Measurements from ENCODE around the gene FNDC3B. TPM values are rescaled to one million over a fixed set of nuclear protein-coding genes. Genes with fewer than 3 reads are reported as not detected.
A peak's percentile ranks its signal among the peaks of the same experiment; 100 is the strongest.

Gene FNDC3B
- total and polyA plus RNA-seq, 9 of the 15 experiments (the other 6 are each of a cell fraction or from before 2014, with no cell fraction given), result 7.0 to 35.8 (median 16.2) TPM

- TF ChIP-seq, protein P1, sequence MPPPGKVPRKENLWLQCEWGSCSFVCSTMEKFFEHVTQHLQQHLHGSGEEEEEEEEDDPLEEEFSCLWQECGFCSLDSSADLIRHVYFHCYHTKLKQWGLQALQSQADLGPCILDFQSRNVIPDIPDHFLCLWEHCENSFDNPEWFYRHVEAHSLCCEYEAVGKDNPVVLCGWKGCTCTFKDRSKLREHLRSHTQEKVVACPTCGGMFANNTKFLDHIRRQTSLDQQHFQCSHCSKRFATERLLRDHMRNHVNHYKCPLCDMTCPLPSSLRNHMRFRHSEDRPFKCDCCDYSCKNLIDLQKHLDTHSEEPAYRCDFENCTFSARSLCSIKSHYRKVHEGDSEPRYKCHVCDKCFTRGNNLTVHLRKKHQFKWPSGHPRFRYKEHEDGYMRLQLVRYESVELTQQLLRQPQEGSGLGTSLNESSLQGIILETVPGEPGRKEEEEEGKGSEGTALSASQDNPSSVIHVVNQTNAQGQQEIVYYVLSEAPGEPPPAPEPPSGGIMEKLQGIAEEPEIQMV (tag; conservative IDR thresholded peaks at IDR 0.05; ENCODE audit: low read depth), result no peak
- no peak for TF ChIP-seq CLOCK (CRISPR knock-in tag; IDR thresholded peaks at IDR 0.05; ENCODE audit: borderline replicate concordance)
- TF ChIP-seq ESRRB (CRISPR knock-in tag; IDR thresholded peaks at IDR 0.05; ENCODE audit: borderline replicate concordance), result no peak
- peak in 1 of 2 experiments; percentile 20; a peak in 1 of 4 replicates for TF ChIP-seq RAD21 (CRISPR knock-in tag; conservative IDR thresholded peaks at IDR 0.05 in 1 of 2, IDR thresholded peaks at IDR 0.05 in 1 of 2)
- TF ChIP-seq MLLT1 (IDR thresholded peaks at IDR 0.05), result no peak
- TF ChIP-seq, protein P2, sequence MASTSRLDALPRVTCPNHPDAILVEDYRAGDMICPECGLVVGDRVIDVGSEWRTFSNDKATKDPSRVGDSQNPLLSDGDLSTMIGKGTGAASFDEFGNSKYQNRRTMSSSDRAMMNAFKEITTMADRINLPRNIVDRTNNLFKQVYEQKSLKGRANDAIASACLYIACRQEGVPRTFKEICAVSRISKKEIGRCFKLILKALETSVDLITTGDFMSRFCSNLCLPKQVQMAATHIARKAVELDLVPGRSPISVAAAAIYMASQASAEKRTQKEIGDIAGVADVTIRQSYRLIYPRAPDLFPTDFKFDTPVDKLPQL (IDR thresholded peaks at IDR 0.05; ENCODE audit: extremely low read depth, insufficient read length), result no peak
- TF ChIP-seq CREB3L1 (IDR thresholded peaks at IDR 0.05; ENCODE audit: borderline replicate concordance, low read depth), result no peak
- peak; percentile 41; the same call in 1 of the 2 replicates for TF ChIP-seq C11orf30 (IDR thresholded peaks at IDR 0.05; ENCODE audit: low read depth)
- 0 out of 2 replicates have a peak, but pooled peaks have one; percentile 19 for TF ChIP-seq MAFG (tag; conservative IDR thresholded peaks at IDR 0.05)
- no peak for TF ChIP-seq LEF1 (IDR thresholded peaks at IDR 0.05)
- 0 out of 2 replicates have a peak, but pooled peaks have one; percentile 39 for TF ChIP-seq HDAC2 (IDR thresholded peaks at IDR 0.05)
- TF ChIP-seq, protein P3, sequence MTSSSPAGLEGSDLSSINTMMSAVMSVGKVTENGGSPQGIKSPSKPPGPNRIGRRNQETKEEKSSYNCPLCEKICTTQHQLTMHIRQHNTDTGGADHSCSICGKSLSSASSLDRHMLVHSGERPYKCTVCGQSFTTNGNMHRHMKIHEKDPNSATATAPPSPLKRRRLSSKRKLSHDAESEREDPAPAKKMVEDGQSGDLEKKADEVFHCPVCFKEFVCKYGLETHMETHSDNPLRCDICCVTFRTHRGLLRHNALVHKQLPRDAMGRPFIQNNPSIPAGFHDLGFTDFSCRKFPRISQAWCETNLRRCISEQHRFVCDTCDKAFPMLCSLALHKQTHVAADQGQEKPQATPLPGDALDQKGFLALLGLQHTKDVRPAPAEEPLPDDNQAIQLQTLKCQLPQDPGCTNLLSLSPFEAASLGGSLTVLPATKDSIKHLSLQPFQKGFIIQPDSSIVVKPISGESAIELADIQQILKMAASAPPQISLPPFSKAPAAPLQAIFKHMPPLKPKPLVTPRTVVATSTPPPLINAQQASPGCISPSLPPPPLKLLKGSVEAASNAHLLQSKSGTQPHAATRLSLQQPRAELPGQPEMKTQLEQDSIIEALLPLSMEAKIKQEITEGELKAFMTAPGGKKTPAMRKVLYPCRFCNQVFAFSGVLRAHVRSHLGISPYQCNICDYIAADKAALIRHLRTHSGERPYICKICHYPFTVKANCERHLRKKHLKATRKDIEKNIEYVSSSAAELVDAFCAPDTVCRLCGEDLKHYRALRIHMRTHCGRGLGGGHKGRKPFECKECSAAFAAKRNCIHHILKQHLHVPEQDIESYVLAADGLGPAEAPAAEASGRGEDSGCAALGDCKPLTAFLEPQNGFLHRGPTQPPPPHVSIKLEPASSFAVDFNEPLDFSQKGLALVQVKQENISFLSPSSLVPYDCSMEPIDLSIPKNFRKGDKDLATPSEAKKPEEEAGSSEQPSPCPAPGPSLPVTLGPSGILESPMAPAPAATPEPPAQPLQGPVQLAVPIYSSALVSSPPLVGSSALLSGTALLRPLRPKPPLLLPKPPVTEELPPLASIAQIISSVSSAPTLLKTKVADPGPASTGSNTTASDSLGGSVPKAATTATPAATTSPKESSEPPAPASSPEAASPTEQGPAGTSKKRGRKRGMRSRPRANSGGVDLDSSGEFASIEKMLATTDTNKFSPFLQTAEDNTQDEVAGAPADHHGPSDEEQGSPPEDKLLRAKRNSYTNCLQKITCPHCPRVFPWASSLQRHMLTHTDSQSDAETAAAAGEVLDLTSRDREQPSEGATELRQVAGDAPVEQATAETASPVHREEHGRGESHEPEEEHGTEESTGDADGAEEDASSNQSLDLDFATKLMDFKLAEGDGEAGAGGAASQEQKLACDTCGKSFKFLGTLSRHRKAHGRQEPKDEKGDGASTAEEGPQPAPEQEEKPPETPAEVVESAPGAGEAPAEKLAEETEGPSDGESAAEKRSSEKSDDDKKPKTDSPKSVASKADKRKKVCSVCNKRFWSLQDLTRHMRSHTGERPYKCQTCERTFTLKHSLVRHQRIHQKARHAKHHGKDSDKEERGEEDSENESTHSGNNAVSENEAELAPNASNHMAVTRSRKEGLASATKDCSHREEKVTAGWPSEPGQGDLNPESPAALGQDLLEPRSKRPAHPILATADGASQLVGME (CRISPR knock-in tag; IDR thresholded peaks at IDR 0.05), result 0 out of 2 replicates have a peak, but pooled peaks have one; percentile 73
Measured at GRCh38 chr3:172159962-172160538, 120.7 kb downstream of the FNDC3B start (continued).
